Limb (tissue), 2 donors: ENCODE measurements around the gene NR1I3.
A peak's percentile ranks its signal among the peaks of the same experiment; 100 is the strongest.

Experiments used
- DNase-seq, 2 donors: peaks; one replicate each; pipeline ENCODE4 v3.0.0-alpha.2; 2016; ENCODE audit errors: extremely low spot score in 2 of 2

NR1I3 gene

DNA sequence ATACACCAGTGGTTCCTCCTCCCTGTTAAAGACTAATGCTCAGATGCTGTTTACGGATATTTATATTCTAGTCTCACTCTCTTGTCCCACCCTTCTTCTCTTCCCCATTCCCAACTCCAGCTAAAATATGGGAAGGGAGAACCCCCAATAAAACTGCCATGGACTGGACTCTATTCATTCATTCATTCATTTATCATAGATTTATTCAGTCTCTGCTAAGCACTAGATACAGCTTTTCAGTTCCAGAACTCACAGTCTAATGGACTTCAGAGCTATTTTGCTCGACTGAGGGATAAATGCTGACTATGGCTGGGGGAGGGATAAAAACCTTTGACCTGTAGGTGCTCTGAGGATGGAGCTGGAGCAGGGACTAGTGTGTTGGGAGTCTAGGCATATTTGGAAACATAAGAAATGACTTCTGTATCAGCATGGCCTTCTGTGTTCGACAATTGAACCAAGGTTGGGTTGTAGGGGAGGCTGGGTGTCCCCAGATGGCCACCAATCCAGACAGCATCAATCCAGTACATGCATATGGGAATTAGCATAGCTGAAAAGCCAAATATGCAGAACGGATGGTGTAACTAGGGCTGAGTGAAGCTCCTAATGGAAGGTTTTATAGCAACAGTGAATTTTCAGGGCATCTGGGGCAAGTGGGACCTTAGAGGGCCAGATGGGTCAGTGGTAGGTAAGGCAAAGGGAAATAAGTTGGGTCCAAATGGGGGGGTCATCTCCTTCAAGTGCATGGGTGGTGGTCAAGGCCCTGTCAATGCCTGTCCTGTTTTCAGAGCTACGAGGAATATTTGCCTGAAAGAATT, 18.7 kb downstream of the NR1I3 start:
- no peak for DNase-seq

DNA sequence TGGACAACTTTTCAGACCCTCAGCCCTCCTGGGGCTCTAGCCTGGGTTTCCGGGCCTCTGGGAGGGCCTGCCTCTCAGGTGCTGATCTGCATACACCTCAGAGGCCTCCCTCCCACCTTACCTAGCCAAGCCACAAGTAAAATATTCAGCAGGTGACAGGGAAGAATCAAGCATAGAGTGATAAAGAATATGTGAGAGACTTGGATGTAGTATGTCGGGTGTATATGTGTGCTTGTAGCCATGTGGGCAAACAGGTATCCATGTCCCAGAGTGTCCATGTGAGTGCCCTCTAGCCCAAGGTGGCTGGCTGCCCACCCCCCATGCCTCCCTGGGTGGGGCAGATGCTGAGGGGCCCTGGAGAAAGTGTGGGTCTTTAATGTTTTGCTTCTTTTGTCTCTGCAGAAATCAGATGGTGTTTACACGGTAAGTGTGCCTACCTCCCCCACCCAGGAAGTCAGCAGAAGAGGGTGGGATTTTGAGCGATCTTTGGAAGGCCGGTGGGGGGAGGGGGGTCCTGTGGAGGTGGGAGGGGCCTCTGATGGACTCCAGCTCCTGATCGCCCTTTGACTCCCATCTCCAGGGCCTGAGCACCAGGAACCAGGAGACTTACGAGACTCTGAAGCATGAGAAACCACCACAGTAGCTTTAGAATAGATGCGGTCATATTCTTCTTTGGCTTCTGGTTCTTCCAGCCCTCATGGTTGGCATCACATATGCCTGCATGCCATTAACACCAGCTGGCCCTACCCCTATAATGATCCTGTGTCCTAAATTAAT, 19.5 kb downstream of the NR1I3 start:
- no peak for DNase-seq

DNA sequence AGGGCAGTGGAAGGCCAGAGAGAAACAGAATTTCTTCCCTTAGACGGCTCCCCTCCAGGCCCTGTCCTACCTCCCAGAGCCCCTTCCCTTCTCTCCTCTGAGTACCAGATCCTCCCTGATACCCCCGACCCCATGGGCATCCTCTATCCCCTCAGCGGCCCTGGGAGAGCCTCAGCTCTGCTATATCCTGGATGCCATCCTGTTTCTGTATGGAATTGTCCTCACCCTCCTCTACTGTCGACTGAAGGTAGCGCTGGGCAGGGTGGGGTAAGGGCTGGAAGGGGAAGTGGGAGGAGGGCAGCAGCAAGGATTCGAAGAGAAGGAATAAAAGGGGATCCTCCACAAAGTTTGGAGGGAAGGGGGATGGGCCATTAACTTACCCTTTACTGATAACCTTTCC, 20.2 kb downstream of the NR1I3 start:
- no peak for DNase-seq

DNA sequence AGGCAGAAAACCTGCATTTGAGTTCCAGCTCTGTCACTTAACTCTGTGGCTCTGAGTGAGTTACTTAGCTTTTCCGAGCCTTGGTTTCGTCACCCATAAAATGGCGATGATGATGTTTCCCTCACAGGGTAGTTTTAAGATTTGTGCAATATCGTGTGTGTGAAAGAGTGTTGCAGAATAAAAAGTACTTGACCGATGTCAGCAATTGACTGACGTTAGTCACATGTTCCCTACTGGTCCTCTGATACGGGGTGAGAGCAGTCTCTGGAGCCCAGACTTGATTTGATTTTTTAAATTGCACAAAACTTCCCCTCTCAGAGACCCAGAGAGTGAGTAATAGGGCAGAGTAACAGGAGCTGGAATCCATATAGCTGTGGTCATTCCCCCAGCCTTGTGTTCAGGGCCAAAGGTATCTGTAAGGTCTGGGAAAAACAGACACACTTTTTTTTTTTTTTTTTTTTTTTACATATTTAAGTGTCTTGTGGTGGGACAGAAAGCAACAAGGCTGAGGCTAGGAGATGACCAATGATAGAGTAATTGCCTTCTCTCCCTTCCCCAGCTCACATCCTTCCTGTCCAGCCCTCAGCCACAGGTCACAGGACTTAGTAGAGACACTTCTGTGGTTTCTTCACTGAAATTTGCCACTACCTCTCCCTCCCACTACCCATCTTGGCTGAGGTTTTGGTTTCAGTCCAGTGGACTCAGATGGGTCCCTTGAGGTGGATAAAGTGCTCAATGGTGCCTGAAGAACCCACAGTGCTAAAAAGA, 20.9 kb downstream of the NR1I3 start:
- no peak for DNase-seq

DNA sequence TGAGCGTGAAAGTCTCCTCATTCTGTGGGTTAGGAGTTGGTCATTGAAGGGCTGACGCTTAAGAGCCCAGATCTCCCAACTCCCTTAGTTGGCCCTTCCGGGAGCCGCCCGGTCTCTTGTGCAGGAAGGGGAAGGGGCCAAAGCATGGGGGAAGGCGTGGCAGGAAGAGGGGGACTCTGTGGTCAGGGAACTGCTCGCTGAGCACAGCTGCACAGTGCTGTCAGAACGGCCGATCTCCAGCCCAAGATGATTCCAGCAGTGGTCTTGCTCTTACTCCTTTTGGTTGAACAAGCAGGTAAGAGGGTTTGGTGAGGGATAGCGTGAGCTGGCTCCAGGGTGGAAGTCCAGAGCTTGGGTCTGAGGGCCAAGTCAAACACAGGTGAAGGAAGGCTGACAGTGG, 22.9 kb downstream of the NR1I3 start, which contains the start of gene FCER1G:
Gene FCER1G, plus strand, starts transcription at position 220 of the 400 bp plus-strand sequence. Its CDS starts 27 bp downstream, at position 247.
- DNase-seq: no peak

DNA sequence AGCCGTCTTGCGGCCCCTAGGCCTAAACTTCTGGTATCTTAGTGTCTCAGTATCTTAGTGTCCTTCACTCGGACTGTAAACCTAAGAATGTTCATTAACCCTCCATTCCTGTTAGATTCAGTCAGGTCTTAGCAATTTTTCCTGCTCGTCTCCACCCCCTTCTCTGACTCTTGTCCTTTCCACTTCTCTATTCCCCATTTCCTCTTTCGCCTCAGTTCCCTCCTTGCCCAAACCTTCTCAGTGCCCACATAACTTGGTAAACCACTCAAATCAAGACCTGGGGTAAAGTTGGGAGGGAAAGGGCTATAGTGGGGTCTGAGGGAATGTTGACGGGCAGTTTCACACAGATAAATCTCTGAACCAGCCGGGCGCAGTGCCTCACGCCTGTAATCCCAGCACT, 23.6 kb downstream of the NR1I3 start:
- no peak for DNase-seq

DNA sequence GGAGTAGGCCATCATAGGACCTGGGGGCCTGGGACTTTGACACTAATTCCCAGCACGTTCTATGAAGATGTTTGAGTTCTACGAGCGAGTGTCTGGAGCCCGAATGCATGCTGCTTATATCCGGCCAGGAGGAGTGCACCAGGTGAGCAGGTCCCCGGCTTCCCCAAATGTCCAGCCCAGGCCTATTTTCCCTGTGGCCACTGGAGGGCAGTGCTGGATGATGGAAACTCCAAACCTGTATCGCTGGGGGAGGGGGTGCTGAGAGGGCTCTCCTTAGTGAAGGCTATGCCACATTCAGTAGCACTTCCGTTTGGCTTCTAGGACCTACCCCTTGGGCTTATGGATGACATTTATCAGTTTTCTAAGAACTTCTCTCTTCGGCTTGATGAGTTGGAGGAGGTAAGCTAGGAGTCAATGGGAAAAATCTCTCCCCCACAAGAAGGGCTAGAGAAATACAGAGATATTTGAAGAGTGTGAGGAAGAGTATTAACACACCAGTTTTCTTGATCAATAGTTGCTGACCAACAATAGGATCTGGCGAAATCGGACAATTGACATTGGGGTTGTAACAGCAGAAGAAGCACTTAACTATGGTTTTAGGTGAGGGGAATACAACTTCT, 28.1 kb downstream of the NR1I3 start:
- peak in 1 of 2 donors; percentile 81 for DNase-seq

DNA sequence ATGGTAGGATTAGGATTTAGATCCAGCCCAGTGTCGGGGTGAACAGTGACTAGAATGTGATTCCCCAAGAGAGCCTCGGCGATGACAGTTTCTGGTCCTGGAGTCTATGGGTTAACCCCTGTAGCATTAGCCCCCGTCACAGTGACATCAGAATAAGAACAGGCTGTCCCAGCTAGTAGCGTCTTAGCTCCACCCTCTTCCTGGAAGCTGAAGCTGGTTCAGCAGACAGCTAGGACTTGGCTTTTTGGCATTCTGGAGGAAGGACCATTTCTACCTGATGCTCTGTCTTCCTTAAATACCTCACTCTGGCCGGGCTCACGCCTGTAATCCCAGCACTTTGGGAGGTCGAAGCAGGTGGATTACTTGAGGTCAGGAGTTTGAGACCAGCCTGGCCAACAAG, 30.8 kb downstream of the NR1I3 start:
- DNase-seq: no peak

DNA sequence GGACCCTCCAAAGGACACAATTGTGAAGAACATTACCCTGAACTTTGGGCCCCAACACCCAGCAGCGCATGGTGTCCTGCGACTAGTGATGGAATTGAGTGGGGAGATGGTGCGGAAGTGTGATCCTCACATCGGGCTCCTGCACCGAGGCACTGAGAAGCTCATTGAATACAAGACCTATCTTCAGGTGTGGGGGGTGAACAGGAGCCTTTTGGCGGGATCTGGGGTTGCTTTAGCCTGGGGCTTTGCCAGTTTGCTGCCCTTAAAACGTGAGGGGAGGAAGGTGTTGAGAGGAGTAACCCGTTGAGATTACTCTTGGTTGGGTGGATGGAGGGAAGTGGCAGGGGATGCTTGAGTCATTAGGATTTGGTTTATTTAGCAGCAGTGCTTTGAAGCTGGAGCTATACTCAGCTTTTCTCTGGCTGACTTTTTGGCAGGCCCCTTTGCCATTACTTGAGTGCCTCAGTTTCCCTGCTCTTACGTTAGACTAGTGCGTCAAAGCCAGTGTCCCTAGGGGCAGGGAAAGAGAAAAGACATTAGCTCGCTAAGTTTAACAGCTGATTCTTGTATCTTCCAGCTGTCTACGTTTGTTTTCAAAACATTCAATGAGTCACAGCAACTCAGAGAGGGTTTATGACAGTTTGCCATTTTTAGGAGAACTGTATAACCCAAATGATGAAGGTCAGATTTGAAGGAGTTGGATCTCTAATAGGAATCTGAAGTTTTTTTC, 31.4 kb downstream of the NR1I3 start:
- DNase-seq: no peak

DNA sequence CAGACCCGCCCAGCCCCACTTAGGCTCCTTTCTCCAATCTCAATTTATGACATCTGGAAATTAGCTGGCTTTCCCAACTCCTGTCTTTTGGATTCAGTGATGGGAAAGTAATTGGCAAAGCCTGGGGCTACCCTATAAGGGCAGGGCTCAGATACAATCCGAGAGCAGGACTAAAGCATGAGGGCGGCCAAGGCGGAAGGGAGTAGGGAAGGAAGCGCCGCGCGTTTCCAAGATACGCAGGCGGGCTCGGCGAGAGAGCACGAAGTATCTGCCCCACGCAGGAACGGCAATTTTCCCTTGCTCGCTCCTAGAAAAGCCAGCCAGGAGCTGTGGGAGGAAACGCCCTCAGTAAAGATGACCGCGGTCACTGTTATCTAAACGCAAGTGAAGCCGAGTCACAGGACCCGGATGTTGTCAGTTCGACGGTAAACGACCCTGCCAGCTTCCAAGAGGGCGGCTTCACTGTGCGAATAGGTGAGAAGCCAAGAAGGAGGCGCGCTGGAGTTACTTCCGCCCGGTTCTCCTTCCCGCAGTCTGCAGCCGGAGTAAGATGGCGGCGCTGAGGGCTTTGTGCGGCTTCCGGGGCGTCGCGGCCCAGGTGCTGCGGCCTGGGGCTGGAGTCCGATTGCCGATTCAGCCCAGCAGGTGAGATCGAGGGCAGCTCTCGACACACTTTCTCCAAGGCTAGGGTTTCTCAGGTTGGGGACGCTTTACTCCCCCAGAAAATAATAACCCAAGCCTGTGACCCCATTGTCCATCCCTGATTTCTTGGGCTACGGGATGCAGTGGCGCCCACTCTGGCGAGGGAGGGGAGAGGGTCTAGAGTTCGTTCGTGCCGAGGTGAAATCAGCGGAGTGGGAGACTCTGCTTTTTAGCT, 35.9 kb downstream of the NR1I3 start, which contains the start of gene NDUFS2:
Gene NDUFS2, plus strand, starts transcription at position 532 of the 877 bp plus-strand sequence. Its CDS starts 19 bp downstream, at position 551.
- peak; percentile 96 to 99 for DNase-seq

DNA sequence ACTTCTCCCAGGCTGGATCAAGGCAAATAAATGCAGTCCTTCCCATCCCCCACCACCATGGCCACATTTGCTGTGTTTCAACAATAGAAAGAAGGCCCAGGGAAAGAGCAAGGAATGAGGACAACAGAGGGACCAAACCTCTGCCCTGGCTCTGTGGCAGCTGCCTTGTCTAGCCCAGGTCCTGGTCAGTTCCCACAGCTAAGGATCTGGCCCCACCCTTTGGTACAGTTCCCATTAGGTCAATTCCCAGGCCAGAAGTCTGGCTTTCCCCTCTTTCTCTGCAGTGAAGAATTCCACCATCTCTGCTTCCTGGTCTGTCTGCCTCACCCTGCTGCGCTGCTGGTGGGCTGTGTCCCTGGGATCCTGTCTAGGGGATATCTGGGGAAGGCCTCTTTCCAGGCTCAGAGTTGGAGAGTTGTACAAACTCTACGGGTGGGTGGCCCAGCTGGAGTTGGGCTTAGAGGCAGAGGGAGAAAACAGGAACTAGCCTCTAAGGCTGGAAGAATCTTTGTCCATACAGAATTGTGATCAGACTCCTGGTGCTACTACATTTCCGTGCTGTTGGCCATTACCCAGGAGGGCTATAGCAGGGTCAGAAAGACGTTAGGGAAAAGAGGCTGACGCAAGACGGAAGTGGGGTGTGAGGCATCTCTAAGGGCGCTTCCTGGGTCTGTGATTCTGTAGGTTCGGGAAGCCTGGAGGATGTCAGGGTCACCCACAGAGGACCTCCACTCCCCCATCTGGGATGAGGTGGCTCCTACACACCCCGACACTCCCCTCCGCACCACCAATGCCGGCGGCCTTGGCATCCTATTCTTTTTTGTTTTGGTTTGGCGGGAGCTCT, 36.8 kb downstream of the NR1I3 start:
- peak in 1 of 2 donors; percentile 48 for DNase-seq

DNA sequence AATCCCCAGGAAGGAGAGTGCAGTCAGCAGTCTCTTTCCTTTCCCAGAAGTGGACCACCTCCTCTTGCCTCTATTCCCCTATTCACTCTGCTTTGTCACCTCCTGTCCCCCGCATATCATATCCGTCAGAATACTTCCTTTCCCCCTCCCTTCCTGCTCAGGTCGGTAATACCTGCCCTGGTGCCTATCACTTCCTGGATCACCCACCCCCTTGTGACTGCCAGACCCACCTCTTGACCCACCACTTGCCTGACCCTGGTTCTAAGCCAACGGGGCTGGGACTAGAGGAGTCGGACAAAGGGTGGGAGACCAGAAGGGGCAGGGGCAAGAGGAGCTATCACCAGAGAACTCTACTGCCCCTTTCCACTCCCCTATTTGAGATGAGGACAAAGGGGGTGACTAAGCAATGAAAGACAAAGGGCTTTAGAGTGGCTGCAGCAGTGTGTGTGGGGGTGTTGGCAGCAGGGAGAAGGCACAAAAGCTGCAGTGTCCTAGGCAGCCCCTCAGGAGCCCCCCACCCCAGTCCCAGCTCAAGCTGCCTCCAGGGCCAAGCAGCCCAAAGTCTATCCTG, 37.5 kb downstream of the NR1I3 start:
- DNase-seq: no peak

DNA sequence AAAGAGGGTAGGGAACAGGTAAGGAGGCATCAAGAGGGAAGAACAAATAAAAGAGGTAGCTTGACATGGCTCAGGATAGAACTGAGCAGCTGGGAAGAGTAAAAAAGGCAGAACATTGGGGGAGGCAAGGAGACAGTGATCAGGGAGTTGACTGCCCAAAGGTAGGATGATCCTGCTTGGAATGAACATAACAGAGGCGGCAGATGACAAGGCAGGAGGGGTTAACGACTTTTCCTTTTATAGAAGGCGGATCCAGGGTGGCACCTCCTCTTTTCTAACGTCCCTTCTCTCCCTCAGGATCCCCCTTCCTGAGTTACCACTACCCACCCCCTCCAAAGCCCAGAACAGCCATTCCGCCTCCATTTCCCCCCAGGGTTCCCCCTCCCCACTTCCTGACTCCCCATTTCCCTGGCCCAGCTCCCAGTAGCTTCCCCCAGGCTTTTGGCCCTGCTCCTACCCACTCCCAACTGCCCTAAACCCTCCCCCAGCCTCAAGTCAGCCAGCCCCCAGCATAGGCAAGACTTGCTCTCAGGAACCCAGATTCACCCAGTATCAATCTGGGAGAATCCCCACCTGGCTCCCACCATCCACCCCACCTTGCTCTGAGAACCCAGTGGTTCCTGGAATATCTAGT, 38.4 kb downstream of the NR1I3 start:
- peak; percentile 27 to 55 for DNase-seq

DNA sequence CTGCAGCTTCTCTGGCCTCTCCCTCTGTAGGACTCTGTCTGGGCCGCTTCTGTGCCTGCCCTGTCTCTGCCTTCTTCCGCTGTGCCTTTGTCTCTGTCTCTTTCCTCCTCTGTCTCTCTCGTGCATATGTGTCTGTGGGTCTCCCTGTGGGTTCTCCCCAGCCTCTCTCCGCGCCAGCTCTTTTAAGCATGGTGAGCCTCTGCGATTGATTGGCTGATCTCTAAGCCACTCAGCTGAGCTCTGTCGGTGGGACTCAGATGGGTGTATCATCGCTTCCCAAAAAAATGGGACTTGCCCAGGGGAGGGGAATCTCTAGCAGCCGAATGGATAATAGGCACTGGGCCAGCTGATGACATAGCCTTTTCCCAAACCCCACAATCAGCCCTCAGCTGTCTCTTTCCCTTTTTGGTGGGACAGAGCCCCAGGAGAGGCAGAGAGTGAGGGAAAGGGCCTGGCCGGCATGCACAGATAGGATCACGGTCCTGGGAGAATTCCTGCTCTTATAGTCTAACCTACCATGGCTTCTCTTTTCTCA, 39.0 kb downstream of the NR1I3 start, which contains the start of gene ADAMTS4:
Gene ADAMTS4, minus strand, starts transcription at position 158 of the 535 bp plus-strand sequence. CDS start 427 bp downstream, outside the sequence.
- DNase-seq: peak; percentile 72 to 77

DNA sequence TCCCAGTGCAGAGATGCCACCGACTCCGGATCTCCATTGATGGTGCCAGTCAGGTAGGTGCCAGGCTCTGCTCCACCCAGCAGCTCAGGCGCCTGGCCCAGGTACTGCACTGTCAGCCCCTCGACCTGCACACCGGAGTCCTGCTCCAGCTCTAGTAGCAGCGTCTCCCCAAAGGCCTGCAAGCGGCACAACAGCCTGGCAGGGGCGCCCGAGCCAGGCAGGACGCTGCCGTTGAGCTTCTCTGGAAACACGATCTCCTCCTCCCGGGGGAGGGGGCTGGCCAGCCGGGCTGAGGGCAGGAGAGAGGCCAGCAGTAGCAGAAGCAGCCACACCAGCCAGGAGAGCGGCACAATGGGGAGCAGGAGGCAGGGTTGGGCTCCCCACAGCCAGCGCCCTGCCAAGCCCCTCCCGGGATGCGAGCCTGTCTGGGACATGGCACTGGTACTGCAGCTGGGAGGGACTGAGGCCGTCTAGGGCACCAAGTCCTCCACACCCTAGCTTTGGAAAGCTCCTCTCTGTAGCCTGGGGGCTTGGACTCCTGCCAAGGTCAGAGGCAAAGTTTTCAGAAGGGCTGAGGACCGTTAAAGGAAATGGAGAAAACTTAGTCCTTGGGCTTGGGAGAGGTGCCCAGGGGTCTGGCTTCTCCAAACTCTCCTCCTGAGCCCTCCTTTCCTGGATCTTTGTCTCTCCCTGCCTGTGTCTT, 39.7 kb downstream of the NR1I3 start:
- DNase-seq: peak; percentile 34 to 69

DNA sequence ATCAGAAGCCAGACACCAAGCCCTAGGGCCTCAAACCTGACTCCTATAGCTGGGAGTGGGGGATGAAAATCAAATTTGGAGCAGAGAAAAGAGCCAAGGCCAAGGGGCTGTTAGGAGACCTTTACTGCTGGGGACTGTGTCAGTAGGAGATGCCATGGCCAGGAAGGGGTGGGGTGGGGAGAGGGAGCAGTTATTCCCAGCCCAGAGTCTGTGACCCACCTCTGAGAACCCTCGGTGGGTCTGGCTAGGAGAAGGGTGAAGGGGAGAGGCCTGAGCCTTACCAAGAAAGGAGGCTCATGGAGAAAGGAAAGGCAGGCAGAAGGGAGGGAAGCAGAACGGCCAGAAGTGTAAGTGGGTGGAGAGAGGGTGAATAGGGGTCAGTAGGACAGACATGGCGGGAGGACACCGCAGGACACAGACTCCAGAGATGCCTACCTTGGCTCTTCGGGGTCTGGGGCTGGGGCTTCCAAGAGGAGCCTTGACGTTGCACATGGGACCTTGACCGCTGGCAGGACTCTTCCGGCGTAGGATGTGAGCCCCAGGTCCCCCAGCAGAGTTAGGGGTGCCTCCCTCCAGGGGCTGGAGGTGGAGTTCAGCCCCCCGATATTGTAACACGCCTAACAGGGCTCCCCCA, 40.3 kb downstream of the NR1I3 start:
- no peak for DNase-seq
